ENCODE measurements around the gene SLC35E4. TPM values are rescaled to one million over a fixed set of nuclear protein-coding genes. Genes with fewer than 3 reads are reported as not detected.
"Not testable (repeated sequence)": the region's sequence is repeated elsewhere in the genome, so short reads cannot be mapped to it uniquely, and the experiment has no call there.

Gene SLC35E4
- total RNA-seq, 3 donors from 2014 or later: 7.3 to 10.9 (median 8.9) TPM

DNA sequence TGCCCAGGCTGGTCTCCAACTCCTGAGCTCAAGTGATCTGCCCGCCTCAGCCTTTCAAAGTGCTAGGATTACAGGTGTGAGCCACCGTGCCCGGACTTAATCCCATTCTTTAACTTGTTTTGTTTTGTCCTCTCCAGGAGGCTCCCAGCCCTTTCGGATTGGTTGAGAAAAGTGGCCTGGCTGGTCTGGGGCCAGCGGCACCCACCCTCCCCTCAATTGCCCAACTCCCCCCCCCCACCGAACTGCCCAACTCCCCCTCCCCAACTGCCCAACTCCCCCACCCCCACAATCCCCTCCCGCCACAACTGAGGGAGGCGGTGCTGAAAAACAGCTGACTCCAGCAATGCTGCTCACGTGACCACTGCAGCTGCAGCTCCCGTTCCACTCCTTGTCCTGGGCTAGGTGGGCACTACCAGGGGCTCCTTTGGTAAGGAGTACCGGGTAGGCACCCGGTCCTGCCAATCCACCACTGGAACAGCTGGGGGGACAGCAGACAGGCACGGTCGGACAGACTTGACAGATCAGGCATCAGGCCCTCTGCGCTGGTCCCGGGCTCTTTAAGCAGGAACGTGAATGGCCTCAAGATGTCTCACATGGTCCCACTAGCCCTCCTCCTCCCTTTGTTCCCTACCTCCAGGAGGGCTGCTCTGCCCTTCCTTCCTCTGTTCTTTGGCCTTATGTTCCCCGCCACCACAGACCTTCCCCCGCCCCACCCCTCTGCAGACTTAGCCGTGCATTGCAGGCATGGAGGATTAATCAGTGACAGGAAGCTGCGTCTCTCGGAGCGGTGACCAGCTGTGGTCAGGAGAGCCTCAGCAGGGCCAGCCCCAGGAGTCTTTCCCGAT lies 28.9 kb upstream of the SLC35E4 start, which contains the start of gene TCN2:
TCN2 (plus strand) TSS at position 720 of the 845 bp plus-strand sequence. CDS start 158 bp downstream, outside the sequence.
- DNase-seq (no peak), ATAC-seq (peak; percentile 69 to 81)
- Mint-ChIP-seq H3K4me1 (ENCODE audit: low read depth) (peaks cover 25% of the 10 kb centered on the region), H3K36me3 (ENCODE audit: insufficient read depth) (no peaks in the 10 kb centered on the region), H3K4me3 (peak within 1 kb of the TSS; percentile 78), H3K9me3 (no peaks in the 10 kb centered on the region), H3K27me3 (ENCODE audit: low read depth) (no peaks in the 10 kb centered on the region)

DNA sequence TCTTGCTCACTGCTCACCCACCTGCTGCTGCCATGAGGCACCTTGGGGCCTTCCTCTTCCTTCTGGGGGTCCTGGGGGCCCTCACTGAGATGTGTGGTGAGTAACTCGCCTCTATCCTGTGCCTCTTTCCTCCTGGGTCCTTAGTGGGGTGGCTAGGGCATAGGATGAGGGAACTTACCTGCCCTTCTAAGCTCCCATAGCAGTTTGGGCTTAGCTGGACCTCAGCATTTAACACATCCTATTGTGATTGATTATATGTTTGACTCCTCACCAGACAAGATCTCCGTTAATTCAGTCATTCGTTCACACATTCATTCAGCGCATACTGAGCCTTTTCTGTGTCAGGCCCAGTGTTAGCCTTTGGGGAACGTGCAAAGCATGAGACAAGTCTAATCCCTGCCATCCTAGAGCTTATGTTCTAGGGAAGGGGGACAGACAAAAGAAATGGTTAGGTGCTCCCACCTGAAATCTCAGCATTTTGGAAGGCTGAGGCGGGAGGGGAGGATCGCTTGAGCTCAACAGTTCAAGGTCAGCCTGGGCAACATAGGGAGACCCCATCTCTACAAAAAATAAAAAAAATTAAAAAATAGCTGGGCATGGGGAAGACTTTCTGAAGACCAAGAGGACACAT lies 28.2 kb upstream of the SLC35E4 start:
- peak in 1 of 2 donors; percentile 36 for ATAC-seq
- DNase-seq: no peak
- no peaks in the 10 kb centered on the region for H3K36me3 Mint-ChIP-seq (ENCODE audit: insufficient read depth)

DNA sequence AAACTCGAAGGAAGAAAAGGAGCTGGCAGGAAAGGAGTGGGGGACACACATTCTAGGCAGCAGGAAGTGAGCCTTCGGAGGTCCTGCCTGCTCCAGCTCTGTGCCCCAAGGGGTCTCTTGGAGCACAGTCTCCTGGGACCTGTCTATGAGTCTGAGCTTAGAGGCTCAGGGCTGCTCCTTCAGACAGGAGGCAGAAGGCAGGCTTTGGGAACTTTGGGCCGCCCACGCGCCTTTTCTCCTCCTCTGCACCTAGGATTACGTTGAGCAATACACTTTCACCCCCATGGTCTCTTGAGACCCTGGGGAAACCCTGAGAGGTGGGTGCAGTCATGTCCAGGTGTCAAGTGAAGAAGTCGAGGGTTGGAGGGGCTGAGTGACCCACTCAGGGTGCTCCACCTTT lies 27.6 kb upstream of the SLC35E4 start:
- no peak for ATAC-seq
- DNase-seq: no peak
- Mint-ChIP-seq H3K4me3 (no peak overlapping the region), H3K9me3 (no peaks in the 10 kb centered on the region), H3K4me1 (ENCODE audit: low read depth) (peaks cover 25% of the 10 kb centered on the region), H3K36me3 (ENCODE audit: insufficient read depth) (no peaks in the 10 kb centered on the region), H3K27me3 (ENCODE audit: low read depth) (no peaks in the 10 kb centered on the region)

More for the DNA sequence above, 28.2 kb upstream of the SLC35E4 start:
- no peaks in the 10 kb centered on the region for H3K9me3 Mint-ChIP-seq
- peak overlapping the region; percentile 78 for H3K4me3 Mint-ChIP-seq
- H3K4me1 Mint-ChIP-seq (ENCODE audit: low read depth): peaks cover 25% of the 10 kb centered on the region
- no peaks in the 10 kb centered on the region for H3K27me3 Mint-ChIP-seq (ENCODE audit: low read depth)

DNA sequence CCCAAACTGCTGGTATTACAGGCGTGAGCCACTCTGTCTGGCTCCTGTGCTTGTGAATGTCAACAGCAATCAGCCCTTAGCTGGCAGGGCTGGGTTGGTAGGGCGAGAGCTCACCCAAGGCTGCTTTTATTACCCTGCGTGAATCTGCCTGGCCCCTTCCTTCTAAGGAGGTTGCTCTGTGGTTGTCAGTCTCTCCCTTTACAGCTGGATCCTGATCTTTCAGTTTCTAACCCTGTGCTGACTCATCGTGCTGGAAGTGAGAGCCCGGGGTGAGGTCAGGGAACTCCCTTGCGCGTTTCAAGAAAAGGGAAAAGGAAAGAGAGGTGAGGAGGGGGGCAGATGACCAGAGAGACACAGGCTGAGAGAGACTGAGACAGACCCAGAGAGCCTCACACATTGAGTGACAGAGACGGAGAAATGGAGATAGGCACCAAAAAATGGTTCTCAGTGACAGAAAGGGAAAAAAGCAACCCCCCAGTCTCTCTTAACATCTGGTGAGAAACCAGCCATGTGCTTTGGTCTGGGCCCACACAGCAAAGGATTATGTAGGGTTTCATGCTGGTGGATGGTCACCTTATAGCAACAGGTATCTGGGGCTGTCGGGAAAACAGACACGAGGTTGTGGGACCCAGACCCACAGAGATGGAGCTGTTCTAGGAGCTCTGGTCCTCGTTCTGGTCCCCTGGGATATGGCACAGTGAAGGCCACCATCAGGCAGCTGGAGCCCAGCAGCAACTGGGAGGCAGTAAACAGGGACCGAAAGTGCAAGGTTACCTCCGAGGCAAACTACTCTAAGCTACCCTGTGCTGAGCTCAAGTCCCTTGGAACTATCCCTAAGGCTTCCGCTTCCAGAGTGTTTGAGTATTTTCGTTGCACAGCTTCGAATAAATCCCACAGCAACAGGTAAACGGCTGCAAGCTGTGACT lies 26.1 kb upstream of the SLC35E4 start:
- no peaks in the 10 kb centered on the region for H3K27me3 Mint-ChIP-seq (ENCODE audit: low read depth)
- H3K36me3 Mint-ChIP-seq (ENCODE audit: insufficient read depth): no peaks in the 10 kb centered on the region
- peak; percentile 29 to 64 for ATAC-seq

GRCh38 chr22:30610299-30610698 lies 25.3 kb upstream of the SLC35E4 start:
- no peaks in the 10 kb centered on the region for H3K27me3 Mint-ChIP-seq (ENCODE audit: low read depth)
- peaks cover 25% of the 10 kb centered on the region for H3K4me1 Mint-ChIP-seq (ENCODE audit: low read depth)
- DNase-seq (no peak), ATAC-seq (no peak)
- no peak overlapping the region for H3K4me3 Mint-ChIP-seq
- no peaks in the 10 kb centered on the region for H3K36me3 Mint-ChIP-seq (ENCODE audit: insufficient read depth)
- H3K9me3 Mint-ChIP-seq: no peaks in the 10 kb centered on the region

More for the DNA sequence above, 26.1 kb upstream of the SLC35E4 start:
- no peak overlapping the region for H3K4me3 Mint-ChIP-seq
- no peak for DNase-seq
- H3K4me1 Mint-ChIP-seq (ENCODE audit: low read depth): peaks cover 25% of the 10 kb centered on the region
- H3K9me3 Mint-ChIP-seq: no peaks in the 10 kb centered on the region

DNA sequence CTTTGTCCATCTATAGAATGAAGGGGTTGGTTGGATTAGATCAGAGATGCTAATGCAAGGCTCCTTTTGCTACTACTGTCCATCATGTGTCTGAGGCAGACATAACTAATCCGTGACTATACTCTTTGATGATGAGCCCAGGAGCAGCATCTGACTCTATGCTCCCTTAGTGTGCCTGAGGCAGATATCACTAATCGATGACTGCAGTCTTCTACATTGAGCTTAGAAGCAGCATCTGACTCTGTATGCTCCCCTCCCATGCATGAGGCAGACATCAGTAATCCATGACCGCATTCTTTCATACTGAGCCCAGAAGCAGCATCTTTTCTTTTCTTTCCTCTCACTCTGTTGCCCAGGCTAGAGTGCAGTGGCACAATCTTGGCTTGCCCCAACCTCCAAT lies 24.4 kb upstream of the SLC35E4 start:
- H3K36me3 Mint-ChIP-seq (ENCODE audit: insufficient read depth): no peaks in the 10 kb centered on the region
- H3K4me3 Mint-ChIP-seq: no peak overlapping the region
- DNase-seq (no peak), ATAC-seq (no peak)
- H3K4me1 Mint-ChIP-seq (ENCODE audit: low read depth): peaks cover 18% of the 10 kb centered on the region
- no peaks in the 10 kb centered on the region for H3K9me3 Mint-ChIP-seq
- no peaks in the 10 kb centered on the region for H3K27me3 Mint-ChIP-seq (ENCODE audit: low read depth)

- DNase-seq (no peak), ATAC-seq (no peak)
- no peaks in the 10 kb centered on the region for H3K9me3 Mint-ChIP-seq
- no peaks in the 10 kb centered on the region for H3K27me3 Mint-ChIP-seq (ENCODE audit: low read depth)
- H3K36me3 Mint-ChIP-seq (ENCODE audit: insufficient read depth): no peaks in the 10 kb centered on the region
- H3K4me3 Mint-ChIP-seq: no peak overlapping the region
- H3K4me1 Mint-ChIP-seq (ENCODE audit: low read depth): peaks cover 4% of the 10 kb centered on the region
Observed at GRCh38 chr22:30612789-30613188, 22.8 kb upstream of the SLC35E4 start.

- DNase-seq (no peak), ATAC-seq (no peak)
- H3K36me3 Mint-ChIP-seq (ENCODE audit: insufficient read depth): no peaks in the 10 kb centered on the region
- H3K9me3 Mint-ChIP-seq: no peaks in the 10 kb centered on the region
- H3K27me3 Mint-ChIP-seq (ENCODE audit: low read depth): no peaks in the 10 kb centered on the region
- no peaks in the 10 kb centered on the region for H3K4me1 Mint-ChIP-seq (ENCODE audit: low read depth)
- H3K4me3 Mint-ChIP-seq: no peak overlapping the region
Observed at GRCh38 chr22:30614268-30614667, 21.3 kb upstream of the SLC35E4 start.

GRCh38 chr22:30614879-30615278 lies 20.7 kb upstream of the SLC35E4 start:
- H3K9me3 Mint-ChIP-seq: no peaks in the 10 kb centered on the region
- ATAC-seq: no peak
- no peaks in the 10 kb centered on the region for H3K27me3 Mint-ChIP-seq (ENCODE audit: low read depth)
- H3K36me3 Mint-ChIP-seq (ENCODE audit: insufficient read depth): no peaks in the 10 kb centered on the region
- H3K4me1 Mint-ChIP-seq (ENCODE audit: low read depth): no peaks in the 10 kb centered on the region
- no peak overlapping the region for H3K4me3 Mint-ChIP-seq
- no peak for DNase-seq

DNA sequence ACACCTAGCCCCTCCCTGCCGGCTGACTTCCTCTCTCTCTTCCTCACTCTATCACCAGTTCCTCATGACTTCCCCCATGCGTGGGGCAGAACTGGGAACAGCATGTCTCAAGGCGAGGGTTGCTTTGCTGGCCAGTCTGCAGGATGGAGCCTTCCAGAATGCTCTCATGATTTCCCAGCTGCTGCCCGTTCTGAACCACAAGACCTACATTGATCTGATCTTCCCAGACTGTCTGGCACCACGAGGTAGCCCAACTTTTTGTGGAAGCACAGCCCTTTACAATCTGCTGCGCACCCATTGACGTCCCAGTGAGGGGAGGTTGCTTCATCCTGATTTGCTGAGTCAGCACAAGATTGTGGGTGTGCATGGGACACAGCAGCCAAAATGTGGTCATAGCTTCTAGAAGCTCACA lies 20.0 kb upstream of the SLC35E4 start:
- H3K27me3 Mint-ChIP-seq (ENCODE audit: low read depth): no peaks in the 10 kb centered on the region
- H3K4me1 Mint-ChIP-seq (ENCODE audit: low read depth): no peaks in the 10 kb centered on the region
- H3K4me3 Mint-ChIP-seq: no peak overlapping the region
- no peaks in the 10 kb centered on the region for H3K9me3 Mint-ChIP-seq
- no peaks in the 10 kb centered on the region for H3K36me3 Mint-ChIP-seq (ENCODE audit: insufficient read depth)
- DNase-seq (no peak), ATAC-seq (no peak)

- Mint-ChIP-seq H3K4me1 (ENCODE audit: low read depth) (no peaks in the 10 kb centered on the region), H3K9me3 (no peaks in the 10 kb centered on the region), H3K36me3 (ENCODE audit: insufficient read depth) (no peaks in the 10 kb centered on the region), H3K4me3 (no peak overlapping the region), H3K27me3 (ENCODE audit: low read depth) (no peaks in the 10 kb centered on the region)
- ATAC-seq (no peak), DNase-seq (no peak)
Observed at GRCh38 chr22:30617819-30618218, 17.8 kb upstream of the SLC35E4 start.

GRCh38 chr22:30619909-30620308 lies 15.7 kb upstream of the SLC35E4 start:
- not testable (repeated sequence) for DNase-seq; H3K4me3 Mint-ChIP-seq; H3K36me3 Mint-ChIP-seq (ENCODE audit: insufficient read depth); H3K9me3 Mint-ChIP-seq; H3K4me1 Mint-ChIP-seq (ENCODE audit: low read depth); H3K27me3 Mint-ChIP-seq (ENCODE audit: low read depth); ATAC-seq

DNA sequence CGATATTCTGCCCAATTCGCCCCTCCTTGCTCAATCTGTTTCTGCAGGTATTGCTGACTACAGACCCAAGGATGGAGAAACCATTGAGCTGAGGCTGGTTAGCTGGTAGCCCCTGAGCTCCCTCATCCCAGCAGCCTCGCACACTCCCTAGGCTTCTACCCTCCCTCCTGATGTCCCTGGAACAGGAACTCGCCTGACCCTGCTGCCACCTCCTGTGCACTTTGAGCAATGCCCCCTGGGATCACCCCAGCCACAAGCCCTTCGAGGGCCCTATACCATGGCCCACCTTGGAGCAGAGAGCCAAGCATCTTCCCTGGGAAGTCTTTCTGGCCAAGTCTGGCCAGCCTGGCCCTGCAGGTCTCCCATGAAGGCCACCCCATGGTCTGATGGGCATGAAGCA lies 9.2 kb upstream of the SLC35E4 start:
- no peaks in the 10 kb centered on the region for H3K9me3 Mint-ChIP-seq
- no peaks in the 10 kb centered on the region for H3K27me3 Mint-ChIP-seq (ENCODE audit: low read depth)
- no peak for DNase-seq
- no peak for ATAC-seq
- no peak overlapping the region for H3K4me3 Mint-ChIP-seq
- H3K36me3 Mint-ChIP-seq (ENCODE audit: insufficient read depth): no peaks in the 10 kb centered on the region
- no peaks in the 10 kb centered on the region for H3K4me1 Mint-ChIP-seq (ENCODE audit: low read depth)

- no peak for DNase-seq
- ATAC-seq: no peak
- H3K4me1 Mint-ChIP-seq (ENCODE audit: low read depth): no peaks in the 10 kb centered on the region
- H3K36me3 Mint-ChIP-seq (ENCODE audit: insufficient read depth): no peaks in the 10 kb centered on the region
- H3K4me3 Mint-ChIP-seq: no peak overlapping the region
- no peaks in the 10 kb centered on the region for H3K9me3 Mint-ChIP-seq
- no peaks in the 10 kb centered on the region for H3K27me3 Mint-ChIP-seq (ENCODE audit: low read depth)
Observed at GRCh38 chr22:30627471-30627870, 8.1 kb upstream of the SLC35E4 start.
